HG02973 (cell line): ENCODE results near the gene KRT2.

ENCODE experiments used
- ATAC-seq: cut with Tn5 transposase; IDR thresholded peaks from one replicate; pipeline ENCODE4 v1.9.1; 2021; ENCODE audit warnings: moderate library complexity; ENCODE audit not compliant: unreplicated experiment

KRT2 gene

GRCh38 chr12:52643233-52644077, 8.6 kb downstream of the KRT2 start:
- no peak for ATAC-seq

- ATAC-seq = no peak
Observed at GRCh38 chr12:52641468-52641867, 10.5 kb downstream of the KRT2 start.

GRCh38 chr12:52637299-52637698, 14.7 kb downstream of the KRT2 start:
- ATAC-seq = no peak

GRCh38 chr12:52636592-52637258, 15.3 kb downstream of the KRT2 start:
- ATAC-seq = no peak

- ATAC-seq = no peak
Observed at GRCh38 chr12:52636189-52636588, 15.8 kb downstream of the KRT2 start.

- ATAC-seq = no peak
Observed at GRCh38 chr12:52634266-52635056, 17.6 kb downstream of the KRT2 start.

- ATAC-seq = no peak
Observed at GRCh38 chr12:52633383-52633782, 18.6 kb downstream of the KRT2 start.

- no peak for ATAC-seq
Observed at GRCh38 chr12:52632656-52633055, 19.4 kb downstream of the KRT2 start.

GRCh38 chr12:52631676-52632459, 20.1 kb downstream of the KRT2 start:
- ATAC-seq = no peak

- ATAC-seq = no peak
Observed at GRCh38 chr12:52631264-52631663, 20.7 kb downstream of the KRT2 start.

GRCh38 chr12:52630599-52631200, 21.3 kb downstream of the KRT2 start:
- no peak for ATAC-seq

GRCh38 chr12:52630008-52630500, 22.0 kb downstream of the KRT2 start:
- no peak for ATAC-seq

- no peak for ATAC-seq
Observed at GRCh38 chr12:52629281-52630007, 22.6 kb downstream of the KRT2 start.

- ATAC-seq = no peak
Observed at GRCh38 chr12:52628841-52629240, 23.2 kb downstream of the KRT2 start.

- no peak for ATAC-seq
Observed at GRCh38 chr12:52628111-52628507, 23.9 kb downstream of the KRT2 start.

- ATAC-seq = no peak
Observed at GRCh38 chr12:52627395-52628110, 24.5 kb downstream of the KRT2 start.

GRCh38 chr12:52622349-52622748, 29.7 kb downstream of the KRT2 start:
- no peak for ATAC-seq

GRCh38 chr12:52618866-52619265, 33.1 kb downstream of the KRT2 start:
- no peak for ATAC-seq

- ATAC-seq = no peak
Observed at GRCh38 chr12:52618216-52618615, 33.8 kb downstream of the KRT2 start, which contains the start of gene KRT73. Gene KRT73 (minus strand): TSS chr12:52618559. CDS start chr12:52618524, 35 bp downstream.
